Loucy (cell line): Measurements from ENCODE around the gene CERS5.

ENCODE experiments used
- H2AFZ ChIP-seq: fragments of 200-600 bp; sonication (generic); 2 replicates; pipeline ENCODE4 v1.6.0; 2016; ENCODE audit warnings: antibody characterized with exemption, mild to moderate bottlenecking, low read length, moderate library complexity
- H3F3A ChIP-seq: fragments of 200-600 bp; 2 replicates; pipeline ENCODE4 v1.6.0; 2016; ENCODE audit warnings: antibody characterized with exemption, low read depth, mild to moderate bottlenecking
- H3K27me3 ChIP-seq: fragments of 200-600 bp; sonication (generic); 2 replicates; pipeline ENCODE4 v1.6.1; 2014; ENCODE audit warnings: low read length, mild to moderate bottlenecking; ENCODE audit not compliant: insufficient read depth, poor library complexity, severe bottlenecking
- H3K36me3 ChIP-seq: fragments of 200-600 bp; sonication (generic); 2 replicates; pipeline ENCODE4 v1.6.1; 2016; ENCODE audit warnings: low read length; ENCODE audit not compliant: insufficient read depth
- H3K4me1 ChIP-seq: fragments of 200-600 bp; sonication (generic); 2 replicates; pipeline ENCODE4 v1.5.1; 2014; ENCODE audit warnings: low read length, mild to moderate bottlenecking; ENCODE audit not compliant: insufficient read depth, poor library complexity, severe bottlenecking
- H3K4me2 ChIP-seq: fragments of 200-600 bp; sonication (generic); 2 replicates; pipeline ENCODE4 v1.6.0; 2014; ENCODE audit warnings: antibody characterized with exemption, low read length, low read depth, mild to moderate bottlenecking; ENCODE audit not compliant: poor library complexity, severe bottlenecking
- H3K4me3 ChIP-seq: fragments of 200-600 bp; sonication (generic); 2 replicates; pipeline ENCODE4 v1.5.1; 2014; ENCODE audit warnings: low read length, mild to moderate bottlenecking, mixed read lengths; ENCODE audit not compliant: poor library complexity, severe bottlenecking
- H3K79me2 ChIP-seq: fragments of 200-600 bp; sonication (generic); 2 replicates; pipeline ENCODE4 v1.6.1; 2014; ENCODE audit warnings: low read length; ENCODE audit not compliant: insufficient read depth
- H3K9ac ChIP-seq: fragments of 200-600 bp; sonication (generic); 2 replicates; pipeline ENCODE4 v1.6.0; 2014; ENCODE audit warnings: mild to moderate bottlenecking, low read depth, low read length, moderate library complexity; ENCODE audit not compliant: poor library complexity, severe bottlenecking
- H3K9me2 ChIP-seq: fragments of 200-600 bp; sonication (generic); replicated peaks from 2 replicates; pipeline ENCODE4 v1.6.1; 2016; ENCODE audit warnings: low read depth, low read length, mixed read lengths
- H3K9me3 ChIP-seq: fragments of 200-600 bp; sonication (generic); 2 replicates; pipeline ENCODE4 v1.6.1; 2014; ENCODE audit warnings: mild to moderate bottlenecking, antibody characterized with exemption, low read length, low read depth; ENCODE audit not compliant: insufficient read depth
- H4K20me1 ChIP-seq: fragments of 200-600 bp; sonication (generic); 2 replicates; pipeline ENCODE4 v1.6.0; 2014; ENCODE audit warnings: antibody characterized with exemption, low read length, mild to moderate bottlenecking; ENCODE audit not compliant: insufficient read depth, poor library complexity, severe bottlenecking
- EZH2phosphoT487 ChIP-seq: fragments of 200-600 bp; IDR thresholded peaks from 2 replicates; pipeline ENCODE4 v1.6.1; 2018; ENCODE audit warnings: antibody characterized with exemption, mild to moderate bottlenecking, moderate library complexity, borderline replicate concordance
- TF ChIP-seq, protein P1 (sequence below): fragments of 200-600 bp; sonication (generic); conservative IDR thresholded peaks from 2 replicates; pipeline ENCODE4 v1.5.1; 2014; ENCODE audit warnings: mild to moderate bottlenecking, antibody characterized with exemption, low read length

Gene CERS5

DNA sequence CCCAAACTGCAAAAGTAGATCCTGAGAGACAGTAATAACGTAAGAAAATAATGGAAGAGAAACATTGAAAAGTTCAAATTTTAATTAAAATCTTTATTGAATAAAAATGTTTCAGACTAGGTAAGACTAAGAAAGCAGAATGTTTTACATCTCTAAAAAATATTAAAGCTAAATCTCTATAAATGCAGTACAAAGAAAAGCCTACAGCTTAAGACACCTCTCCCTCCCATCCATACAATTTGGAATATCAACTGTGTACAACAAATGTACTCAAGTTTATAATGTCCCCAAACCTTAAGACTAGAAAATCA, 8.5 kb upstream of the CERS5 start:
- H3K4me3 ChIP-seq = no peak overlapping the region
- H3K4me1 ChIP-seq = no peaks in the 10 kb centered on the region
- no peak overlapping the region for H3K9ac ChIP-seq
- no peaks in the 10 kb centered on the region for H3K9me3 ChIP-seq
- no peak overlapping the region for H3K4me2 ChIP-seq
- H2AFZ ChIP-seq = no peak overlapping the region
- peaks cover 20% of the 10 kb centered on the region; the same call in 1 of the 2 replicates for H3K36me3 ChIP-seq
- TF ChIP-seq, protein P1, sequence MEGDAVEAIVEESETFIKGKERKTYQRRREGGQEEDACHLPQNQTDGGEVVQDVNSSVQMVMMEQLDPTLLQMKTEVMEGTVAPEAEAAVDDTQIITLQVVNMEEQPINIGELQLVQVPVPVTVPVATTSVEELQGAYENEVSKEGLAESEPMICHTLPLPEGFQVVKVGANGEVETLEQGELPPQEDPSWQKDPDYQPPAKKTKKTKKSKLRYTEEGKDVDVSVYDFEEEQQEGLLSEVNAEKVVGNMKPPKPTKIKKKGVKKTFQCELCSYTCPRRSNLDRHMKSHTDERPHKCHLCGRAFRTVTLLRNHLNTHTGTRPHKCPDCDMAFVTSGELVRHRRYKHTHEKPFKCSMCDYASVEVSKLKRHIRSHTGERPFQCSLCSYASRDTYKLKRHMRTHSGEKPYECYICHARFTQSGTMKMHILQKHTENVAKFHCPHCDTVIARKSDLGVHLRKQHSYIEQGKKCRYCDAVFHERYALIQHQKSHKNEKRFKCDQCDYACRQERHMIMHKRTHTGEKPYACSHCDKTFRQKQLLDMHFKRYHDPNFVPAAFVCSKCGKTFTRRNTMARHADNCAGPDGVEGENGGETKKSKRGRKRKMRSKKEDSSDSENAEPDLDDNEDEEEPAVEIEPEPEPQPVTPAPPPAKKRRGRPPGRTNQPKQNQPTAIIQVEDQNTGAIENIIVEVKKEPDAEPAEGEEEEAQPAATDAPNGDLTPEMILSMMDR = no peak; the same call in 1 of the 2 replicates
- H3K9me2 ChIP-seq = no peaks in the 10 kb centered on the region
- 0 out of 2 replicates have a peak, but pooled peaks cover 4% of the 10 kb centered on the region for H3F3A ChIP-seq
- H4K20me1 ChIP-seq = no peaks in the 10 kb centered on the region
- no peaks in the 10 kb centered on the region for H3K27me3 ChIP-seq
- H3K79me2 ChIP-seq = no peaks in the 10 kb centered on the region

DNA sequence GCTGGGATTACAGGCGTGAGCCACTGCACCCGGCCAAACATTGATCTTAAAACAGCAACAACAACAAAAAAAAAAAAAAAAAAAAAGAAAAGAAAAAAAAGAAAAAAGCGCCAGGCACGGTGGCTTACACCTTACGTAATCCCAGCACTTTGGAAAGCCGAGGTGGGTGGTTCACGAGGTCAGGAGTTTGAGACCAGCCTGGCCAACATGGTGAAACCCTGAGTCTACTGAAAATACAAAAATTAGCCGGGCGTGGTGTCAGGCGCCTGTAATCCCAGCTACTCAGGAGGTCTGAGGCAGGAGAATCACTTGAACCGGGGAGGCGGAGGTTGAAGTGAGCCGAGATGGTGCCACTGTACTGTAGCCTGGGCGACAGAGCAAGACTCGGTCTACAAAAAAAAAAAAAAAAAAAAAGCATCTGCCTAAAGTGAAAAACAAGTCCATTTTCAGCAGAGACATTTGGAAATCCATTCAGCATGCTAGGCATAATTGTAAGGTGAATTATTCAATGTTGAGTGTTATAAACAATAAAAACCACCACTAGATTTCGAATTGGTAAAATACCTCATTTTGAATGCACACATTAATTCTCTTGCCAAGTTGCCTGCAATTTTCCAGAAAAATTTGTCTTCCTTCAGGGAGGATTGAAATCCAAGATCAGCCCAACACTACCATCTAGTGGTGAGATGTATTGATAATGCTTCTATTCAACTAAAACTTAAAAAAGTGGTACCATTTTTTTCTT, 8.0 kb upstream of the CERS5 start:
- Histone ChIP-seq H3K27me3 (no peaks in the 10 kb centered on the region), H3K36me3 (peaks cover 20% of the 10 kb centered on the region; the same call in 1 of the 2 replicates), H3K9me2 (no peaks in the 10 kb centered on the region), H3K4me2 (no peak overlapping the region), H3K9ac (no peak overlapping the region), H3K4me1 (peaks cover 3% of the 10 kb centered on the region), H3K79me2 (no peaks in the 10 kb centered on the region), H2AFZ (no peak overlapping the region), H3K9me3 (no peaks in the 10 kb centered on the region), H3F3A (0 out of 2 replicates have a peak, but pooled peaks cover 4% of the 10 kb centered on the region), H3K4me3 (no peak overlapping the region), H4K20me1 (no peaks in the 10 kb centered on the region)
- no peak for TF ChIP-seq EZH2phosphoT487
- TF ChIP-seq, protein P1 = peak; percentile 73

DNA sequence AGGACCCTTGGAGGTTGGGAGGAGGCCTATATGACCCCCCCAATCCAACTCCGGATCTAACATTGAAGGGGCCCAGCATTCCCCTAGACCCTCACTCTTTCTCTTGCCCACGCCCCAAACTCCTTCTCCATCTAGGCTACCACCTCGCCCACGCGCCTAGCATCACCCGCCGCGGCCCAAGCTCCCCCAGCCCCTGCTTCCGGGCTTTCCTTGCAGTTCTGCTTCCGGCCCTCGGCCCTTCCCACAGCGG, 445 bp downstream of the CERS5 start:
- no peaks in the 10 kb centered on the region for H3K9me2 ChIP-seq
- H3K4me3 ChIP-seq = peak overlapping the region; percentile 95
- no peaks in the 10 kb centered on the region for H3K36me3 ChIP-seq
- H2AFZ ChIP-seq = peak overlapping the region; percentile 88
- 0 out of 2 replicates have a peak, but pooled peaks cover 2% of the 10 kb centered on the region for H3F3A ChIP-seq
- no peaks in the 10 kb centered on the region for H3K27me3 ChIP-seq
- no peak for TF ChIP-seq EZH2phosphoT487
- TF ChIP-seq, protein P1 = no peak
- H3K4me2 ChIP-seq = peak overlapping the region; percentile 83
- peaks cover 52% of the 10 kb centered on the region for H3K79me2 ChIP-seq
- peaks cover 8% of the 10 kb centered on the region for H4K20me1 ChIP-seq
- H3K4me1 ChIP-seq = peaks cover 43% of the 10 kb centered on the region
- no peaks in the 10 kb centered on the region for H3K9me3 ChIP-seq
- peak overlapping the region; percentile 95 for H3K9ac ChIP-seq
